22Rv1 (cell line): ENCODE data around the gene RIPPLY3.

Experiments used
- ZFX ChIP-seq: fragments of 450-650 bp; IDR thresholded peaks from 2 replicates; pipeline ENCODE4 v1.6.1; 2017; ENCODE audit warnings: antibody characterized with exemption, borderline replicate concordance
- TF ChIP-seq, protein P1 (sequence below): fragments of 450-650 bp; IDR thresholded peaks from 2 replicates; pipeline ENCODE4 v1.5.1; 2017; ENCODE audit warnings: mild to moderate bottlenecking

DNA sequence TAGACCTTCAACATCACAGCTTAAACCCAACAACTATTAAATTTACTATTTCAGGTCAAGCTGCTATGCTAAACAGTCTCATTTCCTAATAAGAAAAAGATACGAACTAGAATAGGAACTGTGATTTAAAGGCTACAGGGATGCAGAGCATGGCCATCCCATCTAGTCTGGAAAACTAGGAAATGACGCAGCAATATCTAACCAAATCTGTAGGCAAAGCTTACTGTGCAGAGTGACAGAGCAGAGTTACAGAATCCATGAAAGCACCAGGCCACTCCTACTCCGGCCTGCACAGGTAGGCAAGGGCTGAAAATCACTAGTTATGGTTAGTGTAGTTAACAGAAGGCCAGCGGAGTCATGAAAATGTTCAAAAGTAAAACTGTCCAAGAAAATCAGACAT lies 42.1 kb upstream of the RIPPLY3 start:
- TF ChIP-seq, protein P1, sequence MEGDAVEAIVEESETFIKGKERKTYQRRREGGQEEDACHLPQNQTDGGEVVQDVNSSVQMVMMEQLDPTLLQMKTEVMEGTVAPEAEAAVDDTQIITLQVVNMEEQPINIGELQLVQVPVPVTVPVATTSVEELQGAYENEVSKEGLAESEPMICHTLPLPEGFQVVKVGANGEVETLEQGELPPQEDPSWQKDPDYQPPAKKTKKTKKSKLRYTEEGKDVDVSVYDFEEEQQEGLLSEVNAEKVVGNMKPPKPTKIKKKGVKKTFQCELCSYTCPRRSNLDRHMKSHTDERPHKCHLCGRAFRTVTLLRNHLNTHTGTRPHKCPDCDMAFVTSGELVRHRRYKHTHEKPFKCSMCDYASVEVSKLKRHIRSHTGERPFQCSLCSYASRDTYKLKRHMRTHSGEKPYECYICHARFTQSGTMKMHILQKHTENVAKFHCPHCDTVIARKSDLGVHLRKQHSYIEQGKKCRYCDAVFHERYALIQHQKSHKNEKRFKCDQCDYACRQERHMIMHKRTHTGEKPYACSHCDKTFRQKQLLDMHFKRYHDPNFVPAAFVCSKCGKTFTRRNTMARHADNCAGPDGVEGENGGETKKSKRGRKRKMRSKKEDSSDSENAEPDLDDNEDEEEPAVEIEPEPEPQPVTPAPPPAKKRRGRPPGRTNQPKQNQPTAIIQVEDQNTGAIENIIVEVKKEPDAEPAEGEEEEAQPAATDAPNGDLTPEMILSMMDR = no peak
- no peak for TF ChIP-seq ZFX
